Lung (tissue), 12 donors: ENCODE results near the gene ARAP2. TPM values are rescaled to one million over a fixed set of nuclear protein-coding genes. Genes with fewer than 3 reads are reported as not detected.

Experiments used
- ATAC-seq: fragments of 200-7000 bp; cut with Tn5 transposase; one replicate; pipeline ENCODE4 v1.9.1; 2020; ENCODE audit warnings: moderate number of reproducible peaks; ENCODE audit not compliant: insufficient read depth, low FRiP score
- DNase-seq, 3 donors: peaks; one replicate each; pipeline ENCODE4 v3.0.0-alpha.2; 2013 to 2017
- H3K27ac ChIP-seq, 2 donors: one replicate each; pipeline ENCODE4 v1.5.1; 2013; ENCODE audit warnings: mild to moderate bottlenecking in 2 of 2, moderate library complexity in 2 of 2, control low read depth in 1 of 2, inconsistent platforms in 1 of 2, low read depth in 1 of 2, low read length in 1 of 2
- H3K27me3 ChIP-seq, 3 donors: one replicate each; pipeline ENCODE4 v1.5.1; 2013; ENCODE audit warnings: low read length in 2 of 3; ENCODE audit not compliant: control insufficient read depth in 3 of 3, insufficient read depth in 3 of 3
- H3K36me3 ChIP-seq, 4 donors: one replicate each; pipeline ENCODE4 v1.5.1; 2013; ENCODE audit warnings: low read length in 4 of 4, mild to moderate bottlenecking in 1 of 4, moderate library complexity in 1 of 4; ENCODE audit not compliant: control insufficient read depth in 4 of 4, insufficient read depth in 4 of 4
- H3K4me1 ChIP-seq, 5 donors: one replicate each; pipeline ENCODE4 v1.5.1; 2013; ENCODE audit warnings: low read length in 5 of 5, mild to moderate bottlenecking in 2 of 5, moderate library complexity in 1 of 5; ENCODE audit not compliant: control insufficient read depth in 5 of 5, insufficient read depth in 5 of 5
- H3K4me3 ChIP-seq: one replicate; pipeline ENCODE4 v1.5.1; 2013; ENCODE audit warnings: mild to moderate bottlenecking, control low read depth, moderate library complexity
- H3K9ac ChIP-seq, 2 donors: one replicate each; pipeline ENCODE4 v1.5.1; 2013; ENCODE audit warnings: low read length in 2 of 2, control low read depth in 1 of 2; ENCODE audit not compliant: insufficient read depth in 1 of 2
- H3K9me3 ChIP-seq, 4 donors: one replicate each; pipeline ENCODE4 v1.5.1; 2013; ENCODE audit warnings: low read length in 3 of 4, mild to moderate bottlenecking in 1 of 4, moderate library complexity in 1 of 4; ENCODE audit not compliant: control insufficient read depth in 4 of 4, insufficient read depth in 3 of 4
- WGBS, 2 donors: extraction: QIAGEN DNeasy Blood & Tissue Kit; methylation state at CpG; one replicate each; pipeline ENCODE4 v1.1.7; 2013; 5-methylcytosine and 5-hydroxymethylcytosine counted together
- polyA plus RNA-seq, 2 donors: library from polyadenylated mRNA; stranded (reverse); fragments of 200-250 nt; gene quantifications; one replicate each; pipeline ENCODE4 v1.2.1, GENCODE V29; 2013
- total RNA-seq, 2 donors: library from RNA; depleted of rRNA in 1 of 2; stranded (reverse); fragments of >200 nt in 1 of 2; gene quantifications; one replicate each; pipeline ENCODE4 v1.2.1, GENCODE V29; 2014 to 2021
- TF ChIP-seq, protein P1 (sequence below): IDR thresholded peaks from 2 replicates; pipeline ENCODE4 v1.5.1; 2012; ENCODE audit warnings: mild to moderate bottlenecking; ENCODE audit errors: control extremely low read depth, extremely low read depth
- donor health status: control.
- donor health status: control.
- donor health status: Bipolar disorder and iron deficiency.
- donor health status: healthy.
- donor health status: DM: yes; HTN: yes; CAD: no.

Gene ARAP2
- total and polyA plus RNA-seq, 4 donors: 5.9 to 77.8 (median 20.2) TPM

DNA sequence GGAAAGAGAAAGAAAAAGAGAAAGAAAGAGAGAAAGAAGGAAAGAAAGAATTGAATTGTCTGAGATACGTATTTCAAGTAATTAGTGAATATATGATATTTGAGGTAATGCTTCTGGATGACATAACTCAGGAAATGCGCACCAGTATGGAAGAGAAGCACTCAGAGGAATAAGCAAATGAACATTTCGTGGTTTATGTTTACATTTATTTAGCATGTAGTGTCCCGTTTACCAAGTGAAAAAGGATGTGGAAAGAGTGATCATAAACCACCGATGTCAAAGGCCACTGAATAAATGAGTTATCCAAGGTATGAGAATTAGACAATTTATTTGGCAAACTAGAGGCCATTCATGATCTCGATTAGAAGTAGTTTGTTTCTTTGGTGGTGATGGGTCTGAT lies 200.4 kb downstream of the ARAP2 start:
- DNase-seq (no peak), ATAC-seq (no peak)
- Histone ChIP-seq H3K27me3 (no peaks in the 10 kb centered on the region), H3K9me3 (no peaks in the 10 kb centered on the region), H3K4me1 (no peaks in the 10 kb centered on the region), H3K4me3 (no peak overlapping the region), H3K27ac (no peak overlapping the region), H3K9ac (no peak overlapping the region), H3K36me3 (no peaks in the 10 kb centered on the region)
- WGBS, 2 donors: 88 to 92% methylated on average over 6 of the region's 6 CpGs
- TF ChIP-seq, protein P1, sequence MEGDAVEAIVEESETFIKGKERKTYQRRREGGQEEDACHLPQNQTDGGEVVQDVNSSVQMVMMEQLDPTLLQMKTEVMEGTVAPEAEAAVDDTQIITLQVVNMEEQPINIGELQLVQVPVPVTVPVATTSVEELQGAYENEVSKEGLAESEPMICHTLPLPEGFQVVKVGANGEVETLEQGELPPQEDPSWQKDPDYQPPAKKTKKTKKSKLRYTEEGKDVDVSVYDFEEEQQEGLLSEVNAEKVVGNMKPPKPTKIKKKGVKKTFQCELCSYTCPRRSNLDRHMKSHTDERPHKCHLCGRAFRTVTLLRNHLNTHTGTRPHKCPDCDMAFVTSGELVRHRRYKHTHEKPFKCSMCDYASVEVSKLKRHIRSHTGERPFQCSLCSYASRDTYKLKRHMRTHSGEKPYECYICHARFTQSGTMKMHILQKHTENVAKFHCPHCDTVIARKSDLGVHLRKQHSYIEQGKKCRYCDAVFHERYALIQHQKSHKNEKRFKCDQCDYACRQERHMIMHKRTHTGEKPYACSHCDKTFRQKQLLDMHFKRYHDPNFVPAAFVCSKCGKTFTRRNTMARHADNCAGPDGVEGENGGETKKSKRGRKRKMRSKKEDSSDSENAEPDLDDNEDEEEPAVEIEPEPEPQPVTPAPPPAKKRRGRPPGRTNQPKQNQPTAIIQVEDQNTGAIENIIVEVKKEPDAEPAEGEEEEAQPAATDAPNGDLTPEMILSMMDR: no peak

DNA sequence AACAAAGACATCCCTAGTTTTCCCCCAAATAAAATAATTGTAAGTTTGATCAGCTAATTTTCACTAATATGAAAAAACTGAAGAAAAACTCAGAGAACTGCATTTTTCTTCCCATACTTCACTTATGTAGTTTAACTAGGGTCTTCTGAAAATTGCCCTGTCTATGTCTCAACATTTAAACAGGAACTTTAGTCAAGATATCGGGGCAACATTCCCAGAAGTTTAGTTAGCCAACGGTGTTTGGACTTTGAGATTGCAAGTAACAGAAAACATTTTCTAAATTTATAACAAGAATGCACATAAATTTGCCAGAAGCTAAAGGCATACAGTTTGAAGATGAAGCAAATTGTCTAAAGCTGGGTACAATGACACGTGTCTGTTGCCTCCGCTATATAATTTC lies 201.1 kb downstream of the ARAP2 start:
- ATAC-seq (no peak), DNase-seq (no peak)
- Histone ChIP-seq H3K27ac (no peak overlapping the region), H3K4me1 (no peaks in the 10 kb centered on the region), H3K9me3 (no peaks in the 10 kb centered on the region), H3K36me3 (no peaks in the 10 kb centered on the region), H3K27me3 (no peaks in the 10 kb centered on the region), H3K4me3 (no peak overlapping the region), H3K9ac (no peak overlapping the region)
- 94 to 95% methylated on average over 4 of the region's 4 CpGs for WGBS, 2 donors
- TF ChIP-seq, protein P1: no peak

DNA sequence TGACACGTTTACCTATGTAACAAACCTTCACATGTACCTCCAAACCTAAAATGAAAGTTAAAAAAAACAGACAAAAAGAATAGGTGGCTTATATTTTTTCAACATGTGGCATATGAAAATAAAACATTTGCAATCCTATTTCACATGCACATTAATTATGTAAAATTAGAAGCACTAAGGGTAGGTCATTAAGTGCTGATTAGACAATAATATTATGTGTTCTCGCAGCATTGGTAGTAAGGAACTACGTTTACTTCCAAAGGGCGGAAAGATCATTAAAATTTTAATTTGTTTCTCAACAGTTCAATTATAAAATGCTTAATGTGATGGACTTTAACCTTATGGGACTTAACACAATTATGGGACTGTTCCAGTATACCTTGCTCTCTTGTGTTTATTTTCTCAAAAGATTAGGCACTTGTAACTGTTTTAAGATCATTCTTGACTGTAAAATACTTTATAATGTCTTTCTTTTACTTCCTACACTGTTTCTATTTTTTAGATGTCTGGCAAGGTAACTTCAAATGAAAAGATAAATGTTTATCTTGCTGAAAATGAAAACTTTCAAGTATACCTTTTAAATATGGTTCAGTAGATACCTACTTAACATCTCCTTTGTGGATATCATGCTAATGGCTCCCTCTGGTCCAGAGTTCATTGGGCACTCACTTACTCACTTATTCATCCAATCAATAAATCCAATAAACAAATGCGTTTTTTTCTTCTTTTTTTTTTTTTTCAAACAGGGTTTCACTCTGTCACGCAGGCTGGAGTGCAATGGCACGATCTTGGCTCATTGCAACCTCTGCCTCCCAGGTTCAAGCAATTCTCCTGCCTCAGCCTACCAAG lies 202.0 kb downstream of the ARAP2 start:
- no peak overlapping the region for H3K9ac ChIP-seq
- no peak overlapping the region for H3K4me3 ChIP-seq
- TF ChIP-seq, protein P1: no peak
- H3K27me3 ChIP-seq: no peaks in the 10 kb centered on the region
- H3K4me1 ChIP-seq: no peaks in the 10 kb centered on the region
- WGBS, 2 donors: 89 to 90% methylated on average over 7 of the region's 7 CpGs
- ATAC-seq (no peak), DNase-seq (no peak)
- H3K36me3 ChIP-seq: no peaks in the 10 kb centered on the region
- H3K27ac ChIP-seq: no peak overlapping the region
- no peaks in the 10 kb centered on the region for H3K9me3 ChIP-seq
